ENCODE measurements around the gene UGT1A5.

Gene UGT1A5

DNA sequence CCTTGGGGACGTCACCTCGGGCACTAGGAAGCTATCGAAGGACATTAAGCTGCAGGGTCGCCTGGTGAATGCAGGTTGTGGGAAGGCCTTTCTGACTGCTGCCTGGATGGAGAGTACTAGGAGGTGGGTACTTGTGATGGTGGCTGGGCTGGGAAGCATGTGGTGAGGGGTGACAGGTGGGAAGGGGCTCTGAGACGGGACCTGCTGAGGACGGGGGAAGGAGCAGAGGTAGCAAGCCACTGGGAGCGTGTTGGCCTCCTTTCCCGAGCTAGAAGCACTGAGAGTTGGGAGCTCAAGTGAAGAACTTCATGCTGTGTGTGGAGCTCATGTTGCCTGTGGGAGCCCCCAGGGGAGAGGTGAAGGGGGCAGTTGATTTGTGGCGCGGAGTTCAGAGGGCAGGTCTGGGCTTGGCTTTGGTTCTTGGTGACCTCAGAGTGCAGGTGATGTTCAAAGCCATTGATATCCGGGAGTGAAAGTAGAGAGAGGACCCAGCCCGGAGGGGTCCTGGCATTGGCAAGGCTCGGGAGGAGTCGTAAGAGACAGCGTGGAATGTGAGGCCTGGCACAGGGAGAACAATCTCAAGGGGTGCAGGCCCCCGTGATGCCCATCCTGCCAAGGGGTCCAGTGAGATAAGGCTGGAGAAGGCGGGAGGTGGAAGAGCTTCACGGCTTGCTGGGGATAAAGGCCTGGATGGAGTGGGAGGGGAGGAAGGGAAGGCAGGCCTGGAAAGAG lies 78.6 kb downstream of the UGT1A5 start:
- TF ChIP-seq FOXM1 (IDR thresholded peaks at IDR 0.05; ENCODE audit: borderline replicate concordance, low read depth) (no peak), EP300 (IDR thresholded peaks at IDR 0.05; ENCODE audit: borderline replicate concordance) (no peak), ZBTB7A (IDR thresholded peaks at IDR 0.05; ENCODE audit: low read depth) (no peak), EGR1 (IDR thresholded peaks at IDR 0.05) (no peak), YY1 (IDR thresholded peaks at IDR 0.05; ENCODE audit: low read depth) (no peak), RAD21 (IDR thresholded peaks at IDR 0.05; ENCODE audit: low read depth) (no peak), TAF1 (IDR thresholded peaks at IDR 0.05; ENCODE audit: low read depth) (no peak), CREB1 (IDR thresholded peaks at IDR 0.05; ENCODE audit: low read depth) (no peak), MAX (IDR thresholded peaks at IDR 0.05) (no peak), NFIC (IDR thresholded peaks at IDR 0.05) (no peak), CEBPB (IDR thresholded peaks at IDR 0.05) (no peak), TCF12 (IDR thresholded peaks at IDR 0.05; ENCODE audit: low read depth) (no peak), TEAD4 (IDR thresholded peaks at IDR 0.05) (no peak)
- TF ChIP-seq, protein P1, sequence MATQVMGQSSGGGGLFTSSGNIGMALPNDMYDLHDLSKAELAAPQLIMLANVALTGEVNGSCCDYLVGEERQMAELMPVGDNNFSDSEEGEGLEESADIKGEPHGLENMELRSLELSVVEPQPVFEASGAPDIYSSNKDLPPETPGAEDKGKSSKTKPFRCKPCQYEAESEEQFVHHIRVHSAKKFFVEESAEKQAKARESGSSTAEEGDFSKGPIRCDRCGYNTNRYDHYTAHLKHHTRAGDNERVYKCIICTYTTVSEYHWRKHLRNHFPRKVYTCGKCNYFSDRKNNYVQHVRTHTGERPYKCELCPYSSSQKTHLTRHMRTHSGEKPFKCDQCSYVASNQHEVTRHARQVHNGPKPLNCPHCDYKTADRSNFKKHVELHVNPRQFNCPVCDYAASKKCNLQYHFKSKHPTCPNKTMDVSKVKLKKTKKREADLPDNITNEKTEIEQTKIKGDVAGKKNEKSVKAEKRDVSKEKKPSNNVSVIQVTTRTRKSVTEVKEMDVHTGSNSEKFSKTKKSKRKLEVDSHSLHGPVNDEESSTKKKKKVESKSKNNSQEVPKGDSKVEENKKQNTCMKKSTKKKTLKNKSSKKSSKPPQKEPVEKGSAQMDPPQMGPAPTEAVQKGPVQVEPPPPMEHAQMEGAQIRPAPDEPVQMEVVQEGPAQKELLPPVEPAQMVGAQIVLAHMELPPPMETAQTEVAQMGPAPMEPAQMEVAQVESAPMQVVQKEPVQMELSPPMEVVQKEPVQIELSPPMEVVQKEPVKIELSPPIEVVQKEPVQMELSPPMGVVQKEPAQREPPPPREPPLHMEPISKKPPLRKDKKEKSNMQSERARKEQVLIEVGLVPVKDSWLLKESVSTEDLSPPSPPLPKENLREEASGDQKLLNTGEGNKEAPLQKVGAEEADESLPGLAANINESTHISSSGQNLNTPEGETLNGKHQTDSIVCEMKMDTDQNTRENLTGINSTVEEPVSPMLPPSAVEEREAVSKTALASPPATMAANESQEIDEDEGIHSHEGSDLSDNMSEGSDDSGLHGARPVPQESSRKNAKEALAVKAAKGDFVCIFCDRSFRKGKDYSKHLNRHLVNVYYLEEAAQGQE (IDR thresholded peaks at IDR 0.05; ENCODE audit: low read depth), result no peak
- TF ChIP-seq, protein P2, sequence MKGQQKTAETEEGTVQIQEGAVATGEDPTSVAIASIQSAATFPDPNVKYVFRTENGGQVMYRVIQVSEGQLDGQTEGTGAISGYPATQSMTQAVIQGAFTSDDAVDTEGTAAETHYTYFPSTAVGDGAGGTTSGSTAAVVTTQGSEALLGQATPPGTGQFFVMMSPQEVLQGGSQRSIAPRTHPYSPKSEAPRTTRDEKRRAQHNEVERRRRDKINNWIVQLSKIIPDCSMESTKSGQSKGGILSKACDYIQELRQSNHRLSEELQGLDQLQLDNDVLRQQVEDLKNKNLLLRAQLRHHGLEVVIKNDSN (IDR thresholded peaks at IDR 0.05), result no peak

- TF ChIP-seq CEBPB (IDR thresholded peaks at IDR 0.05) (no peak), CREB1 (IDR thresholded peaks at IDR 0.05; ENCODE audit: low read depth) (no peak), ZBTB7A (IDR thresholded peaks at IDR 0.05; ENCODE audit: low read depth) (no peak), EP300 (IDR thresholded peaks at IDR 0.05; ENCODE audit: borderline replicate concordance) (no peak), RAD21 (IDR thresholded peaks at IDR 0.05; ENCODE audit: low read depth) (no peak), MAX (IDR thresholded peaks at IDR 0.05) (no peak)
These were observed 79.2 kb downstream of the UGT1A5 start for GRCh38 chr2:233791883-233792329.

DNA sequence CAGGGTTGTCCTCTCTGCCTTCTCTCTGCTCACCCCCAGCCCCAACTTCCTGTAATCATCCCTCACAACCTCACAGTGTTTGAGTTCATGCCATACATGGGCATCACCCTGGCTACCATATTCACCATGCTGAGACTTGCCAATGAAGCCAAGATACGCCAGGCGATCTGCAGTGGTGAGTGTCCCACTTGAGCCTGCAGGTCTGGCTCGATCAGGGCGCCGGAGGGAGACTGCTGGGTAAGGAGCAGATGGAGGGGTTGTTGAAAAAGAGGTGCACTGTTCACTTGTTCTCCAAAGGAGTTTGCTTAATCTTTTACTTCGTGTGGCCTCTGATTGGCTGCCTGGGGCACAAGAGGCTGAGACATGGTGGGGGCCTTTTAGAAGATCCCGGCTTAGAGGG lies 80.0 kb downstream of the UGT1A5 start:
- TF ChIP-seq MAX (IDR thresholded peaks at IDR 0.05) (no peak), TAF1 (IDR thresholded peaks at IDR 0.05; ENCODE audit: low read depth) (no peak), NFIC (IDR thresholded peaks at IDR 0.05) (no peak), TEAD4 (IDR thresholded peaks at IDR 0.05) (no peak), EP300 (IDR thresholded peaks at IDR 0.05; ENCODE audit: borderline replicate concordance) (no peak), FOXM1 (IDR thresholded peaks at IDR 0.05; ENCODE audit: borderline replicate concordance, low read depth) (no peak), EGR1 (IDR thresholded peaks at IDR 0.05) (no peak), YY1 (IDR thresholded peaks at IDR 0.05; ENCODE audit: low read depth) (no peak)
- TF ChIP-seq, protein P1 (IDR thresholded peaks at IDR 0.05; ENCODE audit: low read depth), result no peak
- TF ChIP-seq, protein P2 (IDR thresholded peaks at IDR 0.05), result no peak

DNA sequence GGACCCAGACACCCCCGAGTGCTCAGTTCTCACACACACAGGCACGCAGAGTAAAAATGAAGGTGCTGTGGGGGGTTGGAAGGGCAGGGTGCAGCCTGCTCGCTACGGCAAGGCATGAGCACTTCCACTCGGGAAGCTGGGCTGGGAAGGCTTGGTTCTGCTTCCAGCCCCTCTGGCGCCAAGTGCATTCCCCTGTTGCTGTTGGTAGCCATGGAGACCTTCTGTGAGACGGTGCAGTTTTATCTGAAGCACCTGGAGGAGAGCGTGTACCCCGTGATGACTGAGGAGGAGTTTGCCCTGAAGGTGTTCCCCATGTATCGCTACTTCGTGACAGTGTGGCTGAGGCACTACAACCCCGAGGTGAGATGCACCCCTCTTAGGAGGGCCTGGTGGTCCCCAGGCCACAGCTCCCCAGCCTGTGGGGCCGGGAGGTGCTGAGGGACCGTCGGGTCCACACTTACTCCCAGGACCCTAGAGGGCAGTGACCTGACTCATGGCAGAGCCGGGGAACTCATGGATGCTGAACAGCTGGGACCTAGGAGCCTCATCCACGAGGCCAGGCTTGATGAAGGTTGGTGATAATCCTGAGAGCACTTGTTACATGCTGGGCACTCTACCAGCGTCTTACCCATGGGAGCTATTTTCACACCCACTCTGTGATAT lies 80.9 kb downstream of the UGT1A5 start:
- no peak for TF ChIP-seq NFIC (IDR thresholded peaks at IDR 0.05)
- TF ChIP-seq TEAD4 (IDR thresholded peaks at IDR 0.05), result no peak

DNA sequence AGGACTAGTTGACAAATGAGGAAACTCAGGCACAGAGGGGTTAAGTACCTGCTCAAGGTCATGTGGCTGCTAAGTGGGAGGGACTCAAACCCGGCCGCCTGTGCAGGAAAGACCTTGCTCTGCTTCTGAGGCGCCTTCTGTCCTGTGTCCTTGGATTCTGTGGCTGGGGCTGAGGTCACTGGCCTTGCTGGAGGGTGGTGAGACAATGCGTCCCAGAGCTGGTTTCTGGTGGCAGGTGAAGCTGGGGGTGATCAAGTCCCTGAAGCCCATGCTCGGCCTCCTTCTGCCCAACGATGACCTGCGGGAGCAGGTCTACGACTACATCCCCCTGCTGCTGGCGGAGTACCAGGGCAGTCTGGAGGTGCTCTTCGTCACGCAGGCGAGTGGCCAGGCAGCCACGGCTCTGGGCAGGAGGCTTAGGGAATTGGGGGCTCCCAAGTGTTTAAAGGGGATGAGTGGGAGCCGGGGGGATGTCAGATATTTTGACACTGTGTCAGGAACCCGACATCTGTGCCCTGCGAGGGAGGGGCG lies 81.5 kb downstream of the UGT1A5 start:
- TF ChIP-seq EP300 (IDR thresholded peaks at IDR 0.05; ENCODE audit: borderline replicate concordance) (no peak), ZBTB7A (IDR thresholded peaks at IDR 0.05; ENCODE audit: low read depth) (no peak), MAX (IDR thresholded peaks at IDR 0.05) (no peak), CEBPB (IDR thresholded peaks at IDR 0.05) (no peak), FOXM1 (IDR thresholded peaks at IDR 0.05; ENCODE audit: borderline replicate concordance, low read depth) (no peak), NFIC (IDR thresholded peaks at IDR 0.05) (no peak), TCF12 (IDR thresholded peaks at IDR 0.05; ENCODE audit: low read depth) (no peak), TAF1 (IDR thresholded peaks at IDR 0.05; ENCODE audit: low read depth) (no peak), YY1 (IDR thresholded peaks at IDR 0.05; ENCODE audit: low read depth) (no peak), RAD21 (IDR thresholded peaks at IDR 0.05; ENCODE audit: low read depth) (no peak), TEAD4 (IDR thresholded peaks at IDR 0.05) (no peak), EGR1 (IDR thresholded peaks at IDR 0.05) (no peak)
- TF ChIP-seq, protein P2 (IDR thresholded peaks at IDR 0.05), result no peak
- TF ChIP-seq, protein P1 (IDR thresholded peaks at IDR 0.05; ENCODE audit: low read depth), result no peak

Data from Ishikawa (cell line).